Measurements from ENCODE around the gene EIF2AK2.
A peak's percentile ranks its signal among the peaks of the same experiment; 100 is the strongest.

The EIF2AK2 gene

GRCh38 chr2:37070931-37071330 lies 85.8 kb downstream of the EIF2AK2 start:
- ChIA-PET CTCF (interaction anchor here (1.0 kb wide), 1 partner anchor 19 kb away, joined by 3 read pairs; no protein-coding TSS in a partner anchor), POLR2A (no interaction called here)
- Histone ChIP-seq H3K9me3 (ENCODE audit: control extremely low read depth in 1 of 5, control insufficient read depth in 4 of 5, insufficient read depth in 2 of 5, low read depth in 1 of 5, low read length in 4 of 5) (peaks cover 0 to 3% (median 0%) of the 10 kb centered on the region in 5 experiments), H3K27ac (ENCODE audit: insufficient read depth in 1 of 2, low read depth in 1 of 2, low read length in 2 of 2, poor library complexity in 1 of 2, severe bottlenecking in 2 of 2) (no peak overlapping the region), H3K4me1 (ENCODE audit: control extremely low read depth in 1 of 4, control insufficient read depth in 4 of 4, insufficient read depth in 4 of 4, low read length in 3 of 4) (no peaks in the 10 kb centered on the region), H3K4me3 (ENCODE audit: control insufficient read depth in 1 of 7, extremely low read depth in 1 of 7, insufficient read depth in 4 of 7, low read depth in 2 of 7, low read length in 6 of 7) (no peak overlapping the region), H3K36me3 (ENCODE audit: control insufficient read depth in 4 of 4, insufficient read depth in 4 of 4, low read length in 3 of 4) (peaks cover 22 to 78% (median 43%) of the 10 kb centered on the region in 4 experiments), H3K27me3 (replicated peaks in 2 of 5; ENCODE audit: control insufficient read depth in 4 of 5, insufficient read depth in 5 of 5, low read length in 4 of 5) (no peaks in the 10 kb centered on the region)
- DNase-seq, result no peak
- no CpG with 5 or more reads among the region's 2 CpGs for WGBS (ENCODE audit: insufficient coverage)

GRCh38 chr2:37068686-37069085 lies 88.1 kb downstream of the EIF2AK2 start:
- Histone ChIP-seq H3K4me1 (ENCODE audit: control extremely low read depth in 1 of 4, control insufficient read depth in 4 of 4, insufficient read depth in 4 of 4, low read length in 3 of 4) (no peaks in the 10 kb centered on the region), H3K27me3 (replicated peaks in 2 of 5; ENCODE audit: control insufficient read depth in 4 of 5, insufficient read depth in 5 of 5, low read length in 4 of 5) (no peaks in the 10 kb centered on the region), H3K27ac (ENCODE audit: insufficient read depth in 1 of 2, low read depth in 1 of 2, low read length in 2 of 2, poor library complexity in 1 of 2, severe bottlenecking in 2 of 2) (no peak overlapping the region), H3K4me3 (ENCODE audit: control insufficient read depth in 1 of 7, extremely low read depth in 1 of 7, insufficient read depth in 4 of 7, low read depth in 2 of 7, low read length in 6 of 7) (no peak overlapping the region), H3K36me3 (ENCODE audit: control insufficient read depth in 4 of 4, insufficient read depth in 4 of 4, low read length in 3 of 4) (peaks cover 24 to 79% (median 46%) of the 10 kb centered on the region in 4 experiments), H3K9me3 (ENCODE audit: control extremely low read depth in 1 of 5, control insufficient read depth in 4 of 5, insufficient read depth in 2 of 5, low read depth in 1 of 5, low read length in 4 of 5) (no peaks in the 10 kb centered on the region)
- 83% methylated on average over 1 of the region's 6 CpGs for WGBS (ENCODE audit: insufficient coverage)
- DNase-seq, result no peak
- ChIA-PET CTCF (interaction anchor here (1.7 kb wide), 1 partner anchor 9 kb away, joined by 3 read pairs; no protein-coding TSS in a partner anchor), POLR2A (no interaction called here)

GRCh38 chr2:37061776-37062175 lies 95.0 kb downstream of the EIF2AK2 start:
- peaks cover 31 to 85% (median 47%) of the 10 kb centered on the region in 4 experiments for H3K36me3 ChIP-seq (ENCODE audit: control insufficient read depth in 4 of 4, insufficient read depth in 4 of 4, low read length in 3 of 4)
- 90% methylated on average over 2 of the region's 5 CpGs for WGBS (ENCODE audit: insufficient coverage)
- POLR2A ChIA-PET, result interaction anchor here (0.6 kb wide), 1 partner anchor 54 kb away, joined by 5 read pairs; no protein-coding TSS in a partner anchor

GRCh38 chr2:37061013-37061711 lies 95.6 kb downstream of the EIF2AK2 start:
- ChIA-PET POLR2A (interaction anchor here (0.6 kb wide), 1 partner anchor 54 kb away, joined by 5 read pairs; no protein-coding TSS in a partner anchor), CTCF (no interaction called here)
- DNase-seq, result no peak
- H3K27me3 ChIP-seq (replicated peaks in 2 of 5; ENCODE audit: control insufficient read depth in 4 of 5, insufficient read depth in 5 of 5, low read length in 4 of 5), result no peaks in the 10 kb centered on the region
- no peak overlapping the region for H3K4me3 ChIP-seq (ENCODE audit: control insufficient read depth in 1 of 7, extremely low read depth in 1 of 7, insufficient read depth in 4 of 7, low read depth in 2 of 7, low read length in 6 of 7)
- no peaks in the 10 kb centered on the region for H3K4me1 ChIP-seq (ENCODE audit: control extremely low read depth in 1 of 4, control insufficient read depth in 4 of 4, insufficient read depth in 4 of 4, low read length in 3 of 4)
- H3K9me3 ChIP-seq (ENCODE audit: control extremely low read depth in 1 of 5, control insufficient read depth in 4 of 5, insufficient read depth in 2 of 5, low read depth in 1 of 5, low read length in 4 of 5), result no peaks in the 10 kb centered on the region
- H3K36me3 ChIP-seq (ENCODE audit: control insufficient read depth in 4 of 4, insufficient read depth in 4 of 4, low read length in 3 of 4), result peaks cover 31 to 86% (median 51%) of the 10 kb centered on the region in 4 experiments
- H3K27ac ChIP-seq (ENCODE audit: insufficient read depth in 1 of 2, low read depth in 1 of 2, low read length in 2 of 2, poor library complexity in 1 of 2, severe bottlenecking in 2 of 2), result no peak overlapping the region

More at GRCh38 chr2:37061776-37062175, 95.0 kb downstream of the EIF2AK2 start:
- no peak for DNase-seq
- CTCF ChIA-PET, result interaction anchor here (0.8 kb wide), 1 partner anchor 22 kb away, joined by 4 read pairs; the partner anchor contains the start of genes GPATCH11 and HEATR5B
- Histone ChIP-seq H3K4me1 (ENCODE audit: control extremely low read depth in 1 of 4, control insufficient read depth in 4 of 4, insufficient read depth in 4 of 4, low read length in 3 of 4) (no peaks in the 10 kb centered on the region), H3K4me3 (ENCODE audit: control insufficient read depth in 1 of 7, extremely low read depth in 1 of 7, insufficient read depth in 4 of 7, low read depth in 2 of 7, low read length in 6 of 7) (no peak overlapping the region), H3K9me3 (ENCODE audit: control extremely low read depth in 1 of 5, control insufficient read depth in 4 of 5, insufficient read depth in 2 of 5, low read depth in 1 of 5, low read length in 4 of 5) (no peaks in the 10 kb centered on the region), H3K27ac (ENCODE audit: insufficient read depth in 1 of 2, low read depth in 1 of 2, low read length in 2 of 2, poor library complexity in 1 of 2, severe bottlenecking in 2 of 2) (no peak overlapping the region), H3K27me3 (replicated peaks in 2 of 5; ENCODE audit: control insufficient read depth in 4 of 5, insufficient read depth in 5 of 5, low read length in 4 of 5) (no peaks in the 10 kb centered on the region)

GRCh38 chr2:37060446-37060845 lies 96.3 kb downstream of the EIF2AK2 start:
- no peak for DNase-seq
- H3K4me3 ChIP-seq (ENCODE audit: control insufficient read depth in 1 of 7, extremely low read depth in 1 of 7, insufficient read depth in 4 of 7, low read depth in 2 of 7, low read length in 6 of 7), result no peak overlapping the region
- H3K36me3 ChIP-seq (ENCODE audit: control insufficient read depth in 4 of 4, insufficient read depth in 4 of 4, low read length in 3 of 4), result peaks cover 28 to 86% (median 47%) of the 10 kb centered on the region in 4 experiments
- WGBS (ENCODE audit: insufficient coverage), result no CpG with 5 or more reads among the region's 7 CpGs
- no peaks in the 10 kb centered on the region for H3K4me1 ChIP-seq (ENCODE audit: control extremely low read depth in 1 of 4, control insufficient read depth in 4 of 4, insufficient read depth in 4 of 4, low read length in 3 of 4)
- peak overlapping the region in 1 of 2 experiments; percentile 54 for H3K27ac ChIP-seq (ENCODE audit: insufficient read depth in 1 of 2, low read depth in 1 of 2, low read length in 2 of 2, poor library complexity in 1 of 2, severe bottlenecking in 2 of 2)
- H3K9me3 ChIP-seq (ENCODE audit: control extremely low read depth in 1 of 5, control insufficient read depth in 4 of 5, insufficient read depth in 2 of 5, low read depth in 1 of 5, low read length in 4 of 5), result no peaks in the 10 kb centered on the region
- H3K27me3 ChIP-seq (replicated peaks in 2 of 5; ENCODE audit: control insufficient read depth in 4 of 5, insufficient read depth in 5 of 5, low read length in 4 of 5), result no peaks in the 10 kb centered on the region
- ChIA-PET POLR2A (no interaction called here), CTCF (interaction anchor here (0.9 to 1.3 kb wide), 2 partner anchors 8 to 11 kb away, joined by 3 read pairs; no protein-coding TSS in a partner anchor)

- Histone ChIP-seq H3K27me3 (replicated peaks in 2 of 5; ENCODE audit: control insufficient read depth in 4 of 5, insufficient read depth in 5 of 5, low read length in 4 of 5) (no peaks in the 10 kb centered on the region), H3K4me1 (ENCODE audit: control extremely low read depth in 1 of 4, control insufficient read depth in 4 of 4, insufficient read depth in 4 of 4, low read length in 3 of 4) (no peaks in the 10 kb centered on the region), H3K4me3 (ENCODE audit: control insufficient read depth in 1 of 7, extremely low read depth in 1 of 7, insufficient read depth in 4 of 7, low read depth in 2 of 7, low read length in 6 of 7) (no peak overlapping the region), H3K36me3 (ENCODE audit: control insufficient read depth in 4 of 4, insufficient read depth in 4 of 4, low read length in 3 of 4) (peaks cover 27 to 83% (median 44%) of the 10 kb centered on the region in 4 experiments), H3K9me3 (ENCODE audit: control extremely low read depth in 1 of 5, control insufficient read depth in 4 of 5, insufficient read depth in 2 of 5, low read depth in 1 of 5, low read length in 4 of 5) (no peaks in the 10 kb centered on the region), H3K27ac (ENCODE audit: insufficient read depth in 1 of 2, low read depth in 1 of 2, low read length in 2 of 2, poor library complexity in 1 of 2, severe bottlenecking in 2 of 2) (peak overlapping the region in 1 of 2 experiments; percentile 54)
- no peak for DNase-seq
- ChIA-PET POLR2A (no interaction called here), CTCF (interaction anchor here (0.9 to 1.3 kb wide), 2 partner anchors 9 to 10 kb away, joined by 3 read pairs; no protein-coding TSS in a partner anchor)
- 100% methylated on average over 1 of the region's 3 CpGs for WGBS (ENCODE audit: insufficient coverage)
These were observed 96.9 kb downstream of the EIF2AK2 start for GRCh38 chr2:37059841-37060240.

All from common myeloid progenitor, CD34-positive (primary cell).